AG04450 (cell line): ENCODE data around the gene TRIOBP. TPM values are rescaled to one million over a fixed set of nuclear protein-coding genes. Genes with fewer than 3 reads are reported as not detected.

Source experiments
- CTCF ChIA-PET: fragments of 300-600, 350-600 bp; formaldehyde crosslinking; extraction: SDS; loops from one replicate; lab custom pipeline; 2022; ENCODE audit warnings: antibody characterized with exemption, inconsistent platforms; lab: Charles Lee
- POLR2A ChIA-PET: fragments of 350-600 bp; formaldehyde crosslinking; extraction: SDS; loops from one replicate; lab custom pipeline; 2021; ENCODE audit warnings: antibody characterized with exemption, inconsistent platforms; lab: Yijun Ruan, JAX
- DNase-seq: peaks from one replicate; pipeline ENCODE4 v3.0.0-alpha.2; 2011; ENCODE audit warnings: low read depth, low spot score
- H3K27ac ChIP-seq: one replicate; pipeline ENCODE4 v1.5.1; 2012; ENCODE audit warnings: low read depth, low read length, control low read depth
- H3K27me3 ChIP-seq: one replicate; pipeline ENCODE4 v1.6.0; 2012; ENCODE audit warnings: low read length; ENCODE audit not compliant: control insufficient read depth, insufficient read depth
- H3K4me3 ChIP-seq: 2 replicates; pipeline ENCODE4 v1.5.1; 2011; ENCODE audit warnings: mild to moderate bottlenecking, low read depth, low read length, control low read depth
- H3K9me3 ChIP-seq: 2 replicates; pipeline ENCODE4 v1.5.1; 2012; ENCODE audit warnings: low read length; ENCODE audit not compliant: control insufficient read depth, insufficient read depth
- polyA plus RNA-seq: library from polyadenylated mRNA; depleted of rRNA; stranded (reverse); fragments of >200 nt; gene quantifications from 2 replicates; pipeline ENCODE4 v1.2.3, GENCODE V29; 2011
- TF ChIP-seq, protein P1 (sequence below): IDR thresholded peaks from 2 replicates; pipeline ENCODE4 v1.5.1; 2011; ENCODE audit warnings: low read depth, low read length, control low read depth, inconsistent platforms

The TRIOBP gene
- polyA plus RNA-seq, 1 experiment, result 37.0 TPM

DNA sequence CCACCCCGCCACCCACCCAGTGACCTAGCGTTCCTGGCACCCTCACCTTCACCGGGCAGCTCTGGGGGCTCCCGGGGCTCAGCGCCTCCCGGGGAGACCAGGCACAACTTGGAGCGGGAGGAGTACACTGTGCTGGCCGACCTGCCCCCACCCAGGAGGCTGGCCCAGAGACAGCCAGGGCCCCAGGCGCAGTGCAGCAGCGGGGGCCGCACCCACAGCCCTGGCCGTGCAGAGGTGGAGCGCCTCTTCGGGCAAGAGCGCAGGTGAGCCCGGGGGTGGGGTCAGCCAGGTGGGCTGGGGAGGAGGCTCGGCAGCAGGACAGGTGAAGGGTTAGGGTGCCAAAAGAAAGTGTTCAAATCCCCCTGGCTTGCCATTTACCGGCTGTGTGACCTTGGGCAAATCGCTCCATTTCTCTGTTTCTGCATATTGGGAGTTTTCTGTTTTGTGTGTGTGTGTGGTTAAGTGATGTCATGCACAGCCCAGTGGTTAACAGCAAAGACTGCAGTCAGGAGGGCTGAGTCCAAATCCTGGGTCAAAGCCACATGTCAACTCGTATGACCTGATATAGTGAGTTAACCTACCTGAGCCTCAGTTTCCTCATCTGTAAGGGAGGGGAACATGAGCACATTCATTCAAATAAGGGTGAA, 29.5 kb downstream of the TRIOBP start:
- Histone ChIP-seq H3K9me3 (peaks cover 10% of the 10 kb centered on the region), H3K27ac (no peak overlapping the region), H3K27me3 (no peaks in the 10 kb centered on the region), H3K4me3 (no peak overlapping the region)
- no peak for DNase-seq
- POLR2A ChIA-PET, result no interaction called here
- TF ChIP-seq, protein P1, sequence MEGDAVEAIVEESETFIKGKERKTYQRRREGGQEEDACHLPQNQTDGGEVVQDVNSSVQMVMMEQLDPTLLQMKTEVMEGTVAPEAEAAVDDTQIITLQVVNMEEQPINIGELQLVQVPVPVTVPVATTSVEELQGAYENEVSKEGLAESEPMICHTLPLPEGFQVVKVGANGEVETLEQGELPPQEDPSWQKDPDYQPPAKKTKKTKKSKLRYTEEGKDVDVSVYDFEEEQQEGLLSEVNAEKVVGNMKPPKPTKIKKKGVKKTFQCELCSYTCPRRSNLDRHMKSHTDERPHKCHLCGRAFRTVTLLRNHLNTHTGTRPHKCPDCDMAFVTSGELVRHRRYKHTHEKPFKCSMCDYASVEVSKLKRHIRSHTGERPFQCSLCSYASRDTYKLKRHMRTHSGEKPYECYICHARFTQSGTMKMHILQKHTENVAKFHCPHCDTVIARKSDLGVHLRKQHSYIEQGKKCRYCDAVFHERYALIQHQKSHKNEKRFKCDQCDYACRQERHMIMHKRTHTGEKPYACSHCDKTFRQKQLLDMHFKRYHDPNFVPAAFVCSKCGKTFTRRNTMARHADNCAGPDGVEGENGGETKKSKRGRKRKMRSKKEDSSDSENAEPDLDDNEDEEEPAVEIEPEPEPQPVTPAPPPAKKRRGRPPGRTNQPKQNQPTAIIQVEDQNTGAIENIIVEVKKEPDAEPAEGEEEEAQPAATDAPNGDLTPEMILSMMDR, result peak; percentile 28; the same call in 1 of the 2 replicates
- CTCF ChIA-PET, result interaction anchor here (1.0 kb wide), 1 partner anchor 84 kb away, joined by 3 read pairs; no protein-coding TSS in a partner anchor

DNA sequence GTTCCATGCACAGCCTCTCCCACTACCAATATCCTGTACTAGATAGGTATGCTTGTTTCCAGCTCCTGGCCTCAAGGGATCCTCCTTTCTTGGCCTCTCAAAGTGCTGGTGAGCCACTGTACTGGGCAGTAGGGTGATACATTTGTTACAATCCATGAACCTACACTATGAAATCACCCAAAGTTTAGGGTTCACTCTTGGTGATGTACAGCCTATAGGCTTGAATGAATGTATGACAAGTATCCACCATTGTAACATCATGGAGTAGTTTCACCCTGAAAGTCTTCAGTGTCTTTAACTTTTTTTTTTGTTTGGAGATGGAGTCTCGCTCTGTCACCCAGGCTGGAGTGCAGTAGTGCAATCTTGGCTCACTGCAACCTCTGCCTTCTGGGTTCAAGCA, 31.8 kb downstream of the TRIOBP start:
- H3K4me3 ChIP-seq, result no peak overlapping the region
- TF ChIP-seq, protein P1, result no peak
- no peak for DNase-seq
- POLR2A ChIA-PET, result interaction anchor here (0.6 kb wide), 1 partner anchor 52 kb away, joined by 4 read pairs; no protein-coding TSS in a partner anchor
- H3K27ac ChIP-seq, result no peak overlapping the region
- CTCF ChIA-PET, result interaction anchor here (0.7 to 1.7 kb wide), 3 partner anchors 31 to 122 kb away, joined by 4 to 9 read pairs (median 7); no protein-coding TSS in a partner anchor
- peaks cover 10% of the 10 kb centered on the region for H3K9me3 ChIP-seq
- no peaks in the 10 kb centered on the region for H3K27me3 ChIP-seq

DNA sequence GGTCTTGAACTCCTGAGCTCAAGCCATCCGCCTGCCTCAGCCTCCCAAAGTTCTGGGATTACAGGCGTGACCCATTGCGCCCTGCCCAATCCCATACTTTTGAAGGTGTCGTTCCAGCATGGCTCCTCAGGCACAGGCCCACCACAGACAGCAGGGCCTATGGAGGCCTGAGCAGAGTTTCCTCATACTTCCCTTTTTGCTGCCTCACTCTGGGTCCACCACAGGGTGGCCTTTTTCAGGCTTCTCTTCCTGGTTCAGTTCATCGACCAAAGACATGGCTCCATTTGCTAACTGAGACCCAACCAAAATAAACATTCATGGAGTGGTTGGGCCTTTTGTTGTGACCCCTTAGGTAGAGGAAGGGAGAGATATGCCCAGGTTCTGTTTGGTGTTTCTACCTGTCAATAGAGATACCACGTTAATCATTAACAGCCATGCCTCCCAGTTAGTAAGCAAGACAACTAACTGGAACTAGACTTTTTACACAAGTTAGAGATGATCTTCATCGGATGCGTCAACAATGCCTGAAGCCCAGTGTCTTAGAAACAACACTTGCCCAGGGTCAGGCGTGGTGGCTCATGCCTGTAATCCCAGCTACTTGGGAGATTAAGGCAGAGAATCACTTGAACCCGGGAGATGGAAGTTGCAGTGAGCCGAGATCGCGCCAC, 35.1 kb downstream of the TRIOBP start:
- no peak for DNase-seq
- TF ChIP-seq, protein P1, result peak; percentile 23; the same call in 1 of the 2 replicates
- CTCF ChIA-PET, result no interaction called here
- Histone ChIP-seq H3K9me3 (no peaks in the 10 kb centered on the region; the same call in 1 of the 2 replicates), H3K27me3 (no peaks in the 10 kb centered on the region), H3K4me3 (no peak overlapping the region), H3K27ac (no peak overlapping the region)
- POLR2A ChIA-PET, result no interaction called here

DNA sequence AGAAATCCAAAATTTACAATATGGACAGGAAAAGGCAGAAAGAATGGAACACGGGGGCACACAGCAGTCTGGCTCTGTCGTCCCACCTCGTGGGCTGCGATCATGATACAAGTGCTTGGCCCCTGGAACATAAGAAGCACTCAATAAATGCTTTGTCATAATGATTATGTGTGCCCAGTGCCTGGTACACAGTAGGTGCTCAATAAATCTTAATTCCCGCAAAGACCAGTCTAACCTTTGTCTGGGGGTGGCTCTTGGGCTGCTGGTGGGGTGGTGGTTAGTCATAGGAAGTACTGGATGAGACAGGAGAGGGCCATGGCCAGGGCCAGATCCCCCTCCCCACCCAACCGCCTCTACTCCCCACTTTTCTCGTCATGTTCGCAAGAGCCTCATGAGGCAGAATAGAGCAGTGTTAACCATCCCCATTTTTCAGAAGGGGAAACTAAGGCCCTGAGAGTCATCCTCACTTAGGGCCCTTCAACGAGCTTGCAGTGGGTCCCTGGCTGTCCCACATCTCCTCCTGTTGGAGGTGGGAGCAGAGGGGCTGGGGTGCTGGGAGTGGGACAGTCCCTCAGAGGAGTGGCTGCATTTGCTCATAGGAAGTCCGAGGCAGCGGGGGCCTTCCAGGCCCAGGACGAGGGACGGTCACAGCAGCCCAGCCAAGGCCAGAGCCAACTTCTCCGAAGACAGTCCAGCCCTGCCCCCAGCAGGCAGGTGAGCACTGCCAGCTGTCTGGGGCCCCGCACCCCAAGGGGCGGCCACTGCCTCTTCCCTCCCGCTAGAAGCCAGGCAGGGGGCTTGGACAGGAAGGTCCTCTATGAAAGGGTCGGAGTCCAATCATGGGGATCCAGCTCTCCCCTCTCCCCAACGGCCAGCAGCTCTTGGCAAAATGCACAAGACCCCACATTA, 36.1 kb downstream of the TRIOBP start:
- no peaks in the 10 kb centered on the region for H3K27me3 ChIP-seq
- TF ChIP-seq, protein P1, result no peak
- DNase-seq, result no peak
- no peak overlapping the region for H3K4me3 ChIP-seq
- ChIA-PET POLR2A (no interaction called here), CTCF (interaction anchor here (0.6 kb wide), 2 partner anchors 90 to 109 kb away, joined by 3 to 7 read pairs; no protein-coding TSS in a partner anchor)
- no peaks in the 10 kb centered on the region; the same call in 1 of the 2 replicates for H3K9me3 ChIP-seq
- no peak overlapping the region for H3K27ac ChIP-seq
